GM19328 (cell line): ENCODE measurements around the gene OAS3.
"Not testable (repeated sequence)": the region's sequence is repeated elsewhere in the genome, so short reads cannot be mapped to it uniquely, and the experiment has no call there.

ENCODE experiments used
- ATAC-seq: cut with Tn5 transposase; IDR thresholded peaks from one replicate; pipeline ENCODE4 v1.9.1; 2021; ENCODE audit warnings: mild to moderate bottlenecking, moderate library complexity; ENCODE audit not compliant: unreplicated experiment

OAS3 gene

GRCh38 chr12:112980491-112981158, 42.4 kb downstream of the OAS3 start:
- no peak for ATAC-seq

GRCh38 chr12:112985642-112986290, 47.5 kb downstream of the OAS3 start:
- ATAC-seq = no peak

GRCh38 chr12:112986291-112986800, 48.1 kb downstream of the OAS3 start:
- no peak for ATAC-seq

- ATAC-seq = no peak
These were observed 49.3 kb downstream of the OAS3 start for GRCh38 chr12:112987561-112987960.

GRCh38 chr12:112988224-112988623, 50.0 kb downstream of the OAS3 start:
- ATAC-seq = no peak

- not testable (repeated sequence) for ATAC-seq
These were observed 50.6 kb downstream of the OAS3 start for GRCh38 chr12:112988823-112989385.

GRCh38 chr12:112989806-112990205, 51.5 kb downstream of the OAS3 start:
- no peak for ATAC-seq

GRCh38 chr12:112992541-112993398, 54.5 kb downstream of the OAS3 start:
- no peak for ATAC-seq

GRCh38 chr12:112995008-112995407, 56.7 kb downstream of the OAS3 start:
- ATAC-seq = no peak

GRCh38 chr12:112996501-112996900, 58.2 kb downstream of the OAS3 start:
- ATAC-seq = no peak

GRCh38 chr12:112997506-112997905, 59.2 kb downstream of the OAS3 start:
- no peak for ATAC-seq

GRCh38 chr12:112998987-112999767, 60.9 kb downstream of the OAS3 start:
- ATAC-seq = no peak

- no peak for ATAC-seq
These were observed 62.2 kb downstream of the OAS3 start for GRCh38 chr12:113000433-113000832.

- ATAC-seq = no peak
These were observed 63.9 kb downstream of the OAS3 start for GRCh38 chr12:113002155-113002554.

- no peak for ATAC-seq
These were observed 64.4 kb downstream of the OAS3 start for GRCh38 chr12:113002676-113003075.

- ATAC-seq = no peak
These were observed 65.4 kb downstream of the OAS3 start for GRCh38 chr12:113003636-113004035.

GRCh38 chr12:113005762-113006161, 67.5 kb downstream of the OAS3 start:
- ATAC-seq = no peak

GRCh38 chr12:113006206-113006605, 67.9 kb downstream of the OAS3 start:
- no peak for ATAC-seq

- ATAC-seq = no peak
These were observed 68.4 kb downstream of the OAS3 start for GRCh38 chr12:113006641-113007040.

GRCh38 chr12:113007166-113007565, 68.9 kb downstream of the OAS3 start:
- ATAC-seq = no peak
